Caco-2 (cell line): ENCODE results near the gene RAD51B. TPM values are rescaled to one million over a fixed set of nuclear protein-coding genes. Genes with fewer than 3 reads are reported as not detected.
"Not testable (repeated sequence)": the region's sequence is repeated elsewhere in the genome, so short reads cannot be mapped to it uniquely, and the experiment has no call there.

Experiments
- BruUV-seq: library from RNA; stranded (reverse); fragments of 400-500 nt; replicated peaks from 2 replicates; lab custom pipeline; 2021; lab: Mats Ljungman, UMichigan
- CTCF ChIA-PET: fragments of 300-600 bp; sonication (Branson Sonifier 250); formaldehyde crosslinking; loops from one replicate; lab custom pipeline; 2022; ENCODE audit warnings: antibody characterized with exemption; lab: Charles Lee
- POLR2A ChIA-PET: fragments of 300-600 bp; sonication (Branson Sonifier 250); formaldehyde crosslinking; loops from one replicate; lab custom pipeline; 2022; ENCODE audit warnings: antibody characterized with exemption; lab: Charles Lee
- DNase-seq, 2 experiments: peaks; one replicate each; pipeline versions ENCODE4 v3.0.0 to v3.0.0-alpha.2; 2020 to 2022
- H3K27me3 ChIP-seq: replicated peaks from 2 replicates; pipeline ENCODE4 v1.6.0; 2011; ENCODE audit warnings: low read length; ENCODE audit not compliant: control insufficient read depth, insufficient read depth
- H3K36me3 ChIP-seq: 2 replicates; pipeline ENCODE4 v1.5.1; 2011; ENCODE audit warnings: low read length; ENCODE audit not compliant: control insufficient read depth, insufficient read depth
- H3K4me1 ChIP-seq: fragments of 250-450 bp; sonication (Bioruptor Pico); 2 replicates; pipeline ENCODE4 v1.5.1; 2020; ENCODE audit warnings: mild to moderate bottlenecking
- H3K4me3 ChIP-seq: 2 replicates; pipeline ENCODE4 v1.5.1; 2011; ENCODE audit warnings: low read depth, mild to moderate bottlenecking, control low read depth, low read length
- H3K9me3 ChIP-seq: fragments of 250-450 bp; sonication (Bioruptor Pico); 2 replicates; pipeline ENCODE4 v1.5.1; 2020; ENCODE audit warnings: mild to moderate bottlenecking, moderate library complexity
- H3K27ac Mint-ChIP-seq: one replicate; pipeline ENCODE4 v1.8.0; 2022; ENCODE audit warnings: mixed read lengths; ENCODE audit not compliant: unreplicated experiment
- H3K27me3 Mint-ChIP-seq: one replicate; pipeline ENCODE4 v1.8.0; 2022; ENCODE audit warnings: mixed read lengths; ENCODE audit not compliant: insufficient read depth, unreplicated experiment
- H3K36me3 Mint-ChIP-seq: one replicate; pipeline ENCODE4 v1.8.0; 2022; ENCODE audit warnings: mild to moderate bottlenecking, mixed read lengths; ENCODE audit not compliant: insufficient read depth, unreplicated experiment
- H3K4me1 Mint-ChIP-seq: one replicate; pipeline ENCODE4 v1.8.0; 2022; ENCODE audit warnings: low read depth, mixed read lengths; ENCODE audit not compliant: unreplicated experiment
- H3K4me3 Mint-ChIP-seq: one replicate; pipeline ENCODE4 v1.8.0; 2022; ENCODE audit warnings: mild to moderate bottlenecking, moderate library complexity, mixed read lengths; ENCODE audit not compliant: unreplicated experiment
- H3K9me3 Mint-ChIP-seq: one replicate; pipeline ENCODE4 v1.8.0; 2022; ENCODE audit warnings: mixed read lengths; ENCODE audit not compliant: unreplicated experiment
- intact Hi-C: fragments of 100-400 bp; cut with micrococcal nuclease; formaldehyde crosslinking; loops from one replicate; pipeline ENCODE4 v1.10.0; 2022; ENCODE audit not compliant: unreplicated experiment
- total RNA-seq: library from RNA; stranded (reverse); gene quantifications from 2 replicates; pipeline ENCODE4 v1.2.3, GENCODE V29; 2022
- TF ChIP-seq, protein P1 (sequence below), 2 experiments: fragments of 200-600 bp in 1 of 2; IDR thresholded peaks; 1 replicate in 1 of 2; 2 replicates in 1 of 2; pipeline versions ENCODE4 v1.5.1 to v1.8.0; 2011 to 2022; ENCODE audit warnings: antibody characterized with exemption in 1 of 2, control low read depth in 1 of 2, inconsistent platforms in 1 of 2, low read depth in 1 of 2, low read length in 1 of 2, mild to moderate bottlenecking in 1 of 2, moderate library complexity in 1 of 2; ENCODE audit not compliant: insufficient read depth in 1 of 2, severe bottlenecking in 1 of 2, unreplicated experiment in 1 of 2

Gene RAD51B
- total RNA-seq, 1 experiment from 2014 or later, result 16.7 TPM

GRCh38 chr14:67984274-67984673, 164.7 kb downstream of the RAD51B start:
- Histone ChIP-seq H3K9me3 (no peaks in the 10 kb centered on the region), H3K4me1 (no peaks in the 10 kb centered on the region), H3K4me3 (no peak overlapping the region), H3K27me3 (no peaks in the 10 kb centered on the region), H3K36me3 (no peaks in the 10 kb centered on the region)
- CTCF ChIA-PET, result interaction anchor here (0.7 kb wide), 1 partner anchor 860 kb away, joined by 4 read pairs; no protein-coding TSS in a partner anchor
- Mint-ChIP-seq H3K27ac (no peak overlapping the region), H3K27me3 (no peaks in the 10 kb centered on the region), H3K4me3 (no peak overlapping the region), H3K36me3 (no peaks in the 10 kb centered on the region), H3K4me1 (no peaks in the 10 kb centered on the region), H3K9me3 (no peaks in the 10 kb centered on the region)
- DNase-seq, result no peak
- TF ChIP-seq, protein P1, sequence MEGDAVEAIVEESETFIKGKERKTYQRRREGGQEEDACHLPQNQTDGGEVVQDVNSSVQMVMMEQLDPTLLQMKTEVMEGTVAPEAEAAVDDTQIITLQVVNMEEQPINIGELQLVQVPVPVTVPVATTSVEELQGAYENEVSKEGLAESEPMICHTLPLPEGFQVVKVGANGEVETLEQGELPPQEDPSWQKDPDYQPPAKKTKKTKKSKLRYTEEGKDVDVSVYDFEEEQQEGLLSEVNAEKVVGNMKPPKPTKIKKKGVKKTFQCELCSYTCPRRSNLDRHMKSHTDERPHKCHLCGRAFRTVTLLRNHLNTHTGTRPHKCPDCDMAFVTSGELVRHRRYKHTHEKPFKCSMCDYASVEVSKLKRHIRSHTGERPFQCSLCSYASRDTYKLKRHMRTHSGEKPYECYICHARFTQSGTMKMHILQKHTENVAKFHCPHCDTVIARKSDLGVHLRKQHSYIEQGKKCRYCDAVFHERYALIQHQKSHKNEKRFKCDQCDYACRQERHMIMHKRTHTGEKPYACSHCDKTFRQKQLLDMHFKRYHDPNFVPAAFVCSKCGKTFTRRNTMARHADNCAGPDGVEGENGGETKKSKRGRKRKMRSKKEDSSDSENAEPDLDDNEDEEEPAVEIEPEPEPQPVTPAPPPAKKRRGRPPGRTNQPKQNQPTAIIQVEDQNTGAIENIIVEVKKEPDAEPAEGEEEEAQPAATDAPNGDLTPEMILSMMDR (IDR thresholded peaks at IDR 0.05; ENCODE audit: insufficient read depth in 1 of 2, low read depth in 1 of 2, low read length in 1 of 2, severe bottlenecking in 1 of 2, unreplicated experiment in 1 of 2), result no peak
- BruUV-seq, result no TSS peak
- intact Hi-C loops, result loop anchor here (5.0 kb wide), 1 partner anchor 37 kb away; no protein-coding TSS in a partner anchor
- POLR2A ChIA-PET, result no interaction called here

DNA sequence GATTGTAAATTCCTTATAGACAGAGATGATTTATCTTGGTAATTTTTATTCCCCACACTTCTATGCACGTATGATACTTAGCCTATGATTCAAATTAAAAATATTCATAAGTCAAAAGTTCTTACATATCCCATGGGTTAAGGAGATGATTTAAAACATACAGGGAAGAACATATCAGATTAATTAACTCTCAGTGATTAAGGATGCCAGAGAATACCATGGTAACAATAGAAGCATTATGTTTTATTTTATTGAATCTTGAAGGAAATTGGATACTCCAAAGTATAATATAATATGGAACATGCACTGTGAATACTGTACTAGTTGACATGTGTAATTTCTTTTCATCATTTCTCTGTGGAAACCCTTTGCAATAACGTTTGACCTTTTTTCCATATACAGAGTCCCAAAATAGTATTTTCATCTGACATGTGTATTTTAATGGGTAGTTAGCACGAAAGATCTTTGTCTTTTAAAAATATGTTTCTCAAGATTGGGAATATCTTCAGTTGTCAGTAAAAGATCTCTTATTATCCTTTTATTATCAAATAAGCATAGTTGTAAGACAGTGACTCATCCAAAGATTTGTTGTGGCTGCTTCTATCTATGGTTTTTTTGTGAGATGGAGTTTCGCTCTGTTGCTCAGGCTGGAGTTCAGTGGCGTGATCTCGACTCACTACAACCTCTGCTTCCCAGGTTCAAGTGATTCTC, 166.7 kb downstream of the RAD51B start:
- Histone ChIP-seq H3K27me3 (no peaks in the 10 kb centered on the region), H3K9me3 (no peaks in the 10 kb centered on the region), H3K4me3 (no peak overlapping the region), H3K4me1 (no peaks in the 10 kb centered on the region), H3K36me3 (no peaks in the 10 kb centered on the region)
- TF ChIP-seq, protein P1 (IDR thresholded peaks at IDR 0.05; ENCODE audit: insufficient read depth in 1 of 2, low read depth in 1 of 2, low read length in 1 of 2, severe bottlenecking in 1 of 2, unreplicated experiment in 1 of 2), result no peak
- H3K27me3 Mint-ChIP-seq, result no peaks in the 10 kb centered on the region
- H3K4me3 Mint-ChIP-seq, result no peak overlapping the region
- H3K27ac Mint-ChIP-seq, result no peak overlapping the region
- ChIA-PET POLR2A (interaction anchor here (0.6 kb wide), 1 partner anchor 25 kb away, joined by 4 read pairs; no protein-coding TSS in a partner anchor), CTCF (no interaction called here)
- H3K36me3 Mint-ChIP-seq, result no peaks in the 10 kb centered on the region
- H3K9me3 Mint-ChIP-seq, result no peaks in the 10 kb centered on the region
- no TSS peak for BruUV-seq
- no peaks in the 10 kb centered on the region for H3K4me1 Mint-ChIP-seq
- DNase-seq, result no peak
- intact Hi-C loops, result no loop called here

GRCh38 chr14:67987606-67988005, 168.0 kb downstream of the RAD51B start:
- Mint-ChIP-seq H3K4me1 (no peaks in the 10 kb centered on the region), H3K27me3 (no peaks in the 10 kb centered on the region), H3K9me3 (no peaks in the 10 kb centered on the region), H3K27ac (no peak overlapping the region), H3K4me3 (no peak overlapping the region), H3K36me3 (no peaks in the 10 kb centered on the region)
- no peaks in the 10 kb centered on the region for H3K36me3 ChIP-seq
- ChIA-PET CTCF (no interaction called here), POLR2A (no interaction called here)
- no peaks in the 10 kb centered on the region for H3K4me1 ChIP-seq
- intact Hi-C loops, result no loop called here
- BruUV-seq, result no TSS peak
- no peak for DNase-seq
- TF ChIP-seq, protein P1 (IDR thresholded peaks at IDR 0.05; ENCODE audit: insufficient read depth in 1 of 2, low read depth in 1 of 2, low read length in 1 of 2, severe bottlenecking in 1 of 2, unreplicated experiment in 1 of 2), result no peak
- H3K27me3 ChIP-seq, result no peaks in the 10 kb centered on the region
- H3K4me3 ChIP-seq, result no peak overlapping the region
- no peaks in the 10 kb centered on the region for H3K9me3 ChIP-seq

DNA sequence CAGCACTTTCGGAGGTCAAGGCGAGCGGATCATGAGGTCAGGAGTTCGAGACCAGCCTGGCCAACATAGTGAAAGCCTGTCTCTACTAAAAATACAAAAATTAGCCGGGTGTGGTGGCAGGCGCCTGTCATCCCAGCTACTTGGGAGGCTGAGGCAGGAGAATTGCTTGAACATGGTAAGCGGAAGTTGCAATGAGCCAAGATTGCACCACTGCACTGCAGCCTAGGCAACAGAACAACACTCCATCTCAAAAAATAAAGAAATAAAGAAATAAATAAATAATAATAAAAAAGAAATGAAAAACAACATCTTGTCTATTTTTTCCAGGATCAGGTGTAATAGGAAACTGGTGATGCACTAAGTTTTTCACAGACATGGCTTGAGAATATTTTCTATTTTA, 168.6 kb downstream of the RAD51B start:
- H3K27me3 Mint-ChIP-seq, CTCF ChIA-PET: not testable (repeated sequence)

More for the DNA sequence above, 168.6 kb downstream of the RAD51B start:
- H3K36me3 ChIP-seq, H3K4me1 Mint-ChIP-seq, H3K36me3 Mint-ChIP-seq, H3K4me1 ChIP-seq, DNase-seq, H3K27ac Mint-ChIP-seq, H3K4me3 ChIP-seq, BruUV-seq, H3K9me3 Mint-ChIP-seq, H3K27me3 ChIP-seq, H3K9me3 ChIP-seq, intact Hi-C loops, POLR2A ChIA-PET, H3K4me3 Mint-ChIP-seq: not testable (repeated sequence)
